Esophagus mucosa (tissue), 1 donor: ENCODE measurements around the gene DMPK. TPM values are rescaled to one million over a fixed set of nuclear protein-coding genes. Genes with fewer than 3 reads are reported as not detected.
"Not testable (repeated sequence)": the region's sequence is repeated elsewhere in the genome, so short reads cannot be mapped to it uniquely, and the experiment has no call there.

Source experiments
- ATAC-seq: fragments of 200-7000 bp; cut with Tn5 transposase; one replicate; pipeline ENCODE4 v1.9.1; 2020
- total RNA-seq: library from RNA; stranded (reverse); gene quantifications from one replicate; pipeline ENCODE4 v1.2.4, GENCODE V29; 2023
- donor health status: DM: yes; HTN: yes; CAD: no.

Gene DMPK
- total RNA-seq, 1 donor from 2014 or later = 15.5 TPM

DNA sequence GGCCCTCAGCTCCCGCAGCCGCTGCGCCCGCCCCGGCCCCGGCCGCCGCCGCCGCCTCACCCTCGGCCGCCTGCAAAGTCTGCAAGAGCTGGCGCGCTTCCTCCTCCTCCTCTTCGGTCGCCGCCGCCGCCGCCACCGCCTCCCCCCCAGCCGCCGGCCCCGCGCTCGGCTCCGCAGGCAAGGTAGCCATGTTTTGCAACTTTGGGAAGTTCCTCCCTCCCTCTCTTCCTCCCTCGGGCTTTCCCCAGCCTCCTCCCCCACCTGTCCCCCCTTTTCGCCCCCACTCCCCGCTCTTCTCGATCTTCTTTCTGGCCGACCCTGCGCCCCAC is 13.7 kb downstream of the DMPK start:
- no peak for ATAC-seq

DNA sequence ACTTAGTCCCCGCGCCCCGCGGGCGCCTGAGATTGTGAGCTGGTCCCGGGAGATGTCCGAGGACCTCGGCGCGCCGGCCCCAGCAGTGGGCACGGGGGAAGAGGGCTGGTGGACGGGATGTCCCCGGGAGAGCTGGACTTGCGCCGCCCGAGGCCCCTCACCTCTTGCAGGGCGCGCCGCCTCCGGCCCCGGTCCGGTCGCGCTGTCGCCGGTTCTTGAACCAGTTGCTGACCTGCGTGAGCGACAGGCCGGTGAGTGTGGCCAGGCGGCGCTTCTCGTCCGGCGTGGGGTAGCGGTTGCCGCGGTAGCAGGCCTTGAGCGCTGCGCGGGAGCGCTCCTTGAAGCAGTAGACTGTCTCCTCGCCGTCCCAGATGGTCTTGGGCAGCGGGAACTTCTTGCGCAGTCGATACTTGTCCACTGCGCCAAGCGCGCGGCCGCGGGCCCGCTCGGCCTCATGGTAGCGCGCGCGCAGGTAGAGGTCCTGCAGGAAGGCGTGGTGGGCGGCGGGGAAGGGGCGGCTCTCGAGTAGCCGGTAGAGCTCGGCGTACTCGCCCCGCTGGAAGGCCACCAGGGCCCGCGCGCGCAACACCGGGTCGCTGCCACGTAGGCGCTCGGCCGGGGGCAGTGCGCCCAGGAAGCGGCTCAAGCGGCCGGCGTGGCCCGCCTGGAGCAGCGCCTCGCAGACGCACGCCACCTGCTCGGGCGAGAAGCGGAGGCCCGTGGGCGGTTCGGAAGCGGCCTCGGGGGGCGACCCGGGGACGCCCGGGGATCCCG is 14.2 kb downstream of the DMPK start:
- ATAC-seq = no peak

DNA sequence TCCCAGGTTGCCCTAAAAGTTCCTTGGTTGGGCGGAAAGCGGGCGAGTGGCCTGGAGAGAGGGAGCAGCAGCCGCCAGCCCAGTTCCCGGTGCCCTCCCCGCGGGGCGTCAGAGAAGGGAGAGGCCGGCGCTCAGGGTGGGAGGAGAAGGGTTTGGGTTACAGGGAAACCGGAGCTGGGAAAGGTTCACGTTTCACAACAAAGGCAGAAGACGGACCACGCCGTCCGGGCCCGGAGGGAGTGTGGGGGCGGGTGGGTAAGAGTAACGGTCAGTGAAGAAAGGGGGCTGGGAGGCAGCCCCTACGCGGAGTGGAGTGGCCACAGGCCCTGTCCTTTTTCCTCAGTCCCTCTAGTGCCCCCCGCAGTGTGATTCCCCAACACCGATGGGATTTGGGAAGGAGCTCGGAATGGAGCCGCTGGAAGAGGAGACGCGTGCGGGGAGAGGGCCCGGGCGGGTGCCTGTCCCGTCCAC is 14.8 kb downstream of the DMPK start:
- ATAC-seq = no peak

DNA sequence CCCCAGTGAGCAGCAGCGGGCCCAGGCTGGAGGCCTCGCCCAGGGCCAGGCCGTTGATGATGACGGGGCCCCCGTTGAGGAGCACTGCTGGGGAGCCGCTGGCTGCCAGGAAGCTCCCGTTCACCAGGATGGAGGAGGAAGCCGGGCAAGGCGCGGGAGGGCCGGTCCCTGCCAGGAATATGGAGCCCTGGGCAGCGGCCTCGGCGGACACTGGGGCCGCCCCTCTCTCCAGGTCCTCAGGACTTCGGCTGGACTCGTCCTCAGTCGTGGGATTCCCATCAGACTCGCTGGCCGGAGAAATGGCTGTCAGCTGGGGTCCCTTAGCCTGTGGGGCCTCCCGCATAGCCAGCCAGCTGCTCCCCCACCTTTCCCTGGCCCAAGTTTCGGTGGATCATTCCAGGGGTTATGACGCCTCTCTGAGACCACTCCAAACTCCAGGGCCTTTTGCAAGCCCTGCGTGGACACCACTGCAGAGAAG is 15.4 kb downstream of the DMPK start:
- no peak for ATAC-seq

DNA sequence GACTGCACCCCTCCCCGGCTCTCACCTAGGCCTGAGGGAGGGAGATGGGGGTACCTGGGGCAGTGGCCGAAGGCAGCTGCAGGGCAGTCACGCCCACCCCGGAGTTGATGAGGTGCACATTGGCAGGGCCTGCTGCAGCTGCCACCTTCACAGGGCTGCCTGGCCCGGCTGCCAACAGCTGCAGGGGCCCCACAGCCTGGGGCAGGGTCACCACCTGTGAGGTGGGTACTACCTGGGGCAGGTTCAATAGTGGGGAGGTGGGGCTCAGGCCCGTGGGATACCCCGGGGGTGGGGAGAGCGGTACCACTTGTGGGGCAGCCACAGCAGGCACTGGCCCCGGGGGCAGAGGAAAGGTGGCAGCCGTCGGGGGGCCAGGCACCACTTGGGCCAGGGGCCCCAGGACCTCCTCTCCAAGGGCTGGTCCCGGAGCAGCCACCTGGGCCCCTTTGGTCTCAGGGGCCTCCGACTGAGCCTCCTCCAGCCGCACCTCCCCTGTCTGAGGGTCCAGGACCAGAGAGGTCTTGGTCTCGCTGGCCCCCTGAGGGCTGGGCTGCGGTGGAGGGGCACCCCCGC is 15.9 kb downstream of the DMPK start:
- ATAC-seq = no peak

GRCh38 chr19:45765702-45766295 is 16.5 kb downstream of the DMPK start:
- no peak for ATAC-seq

GRCh38 chr19:45764945-45765701 is 17.2 kb downstream of the DMPK start:
- ATAC-seq = no peak

- ATAC-seq = no peak
Measured at GRCh38 chr19:45764475-45764874, 17.8 kb downstream of the DMPK start.

GRCh38 chr19:45763691-45764294 is 18.5 kb downstream of the DMPK start:
- no peak for ATAC-seq

DNA sequence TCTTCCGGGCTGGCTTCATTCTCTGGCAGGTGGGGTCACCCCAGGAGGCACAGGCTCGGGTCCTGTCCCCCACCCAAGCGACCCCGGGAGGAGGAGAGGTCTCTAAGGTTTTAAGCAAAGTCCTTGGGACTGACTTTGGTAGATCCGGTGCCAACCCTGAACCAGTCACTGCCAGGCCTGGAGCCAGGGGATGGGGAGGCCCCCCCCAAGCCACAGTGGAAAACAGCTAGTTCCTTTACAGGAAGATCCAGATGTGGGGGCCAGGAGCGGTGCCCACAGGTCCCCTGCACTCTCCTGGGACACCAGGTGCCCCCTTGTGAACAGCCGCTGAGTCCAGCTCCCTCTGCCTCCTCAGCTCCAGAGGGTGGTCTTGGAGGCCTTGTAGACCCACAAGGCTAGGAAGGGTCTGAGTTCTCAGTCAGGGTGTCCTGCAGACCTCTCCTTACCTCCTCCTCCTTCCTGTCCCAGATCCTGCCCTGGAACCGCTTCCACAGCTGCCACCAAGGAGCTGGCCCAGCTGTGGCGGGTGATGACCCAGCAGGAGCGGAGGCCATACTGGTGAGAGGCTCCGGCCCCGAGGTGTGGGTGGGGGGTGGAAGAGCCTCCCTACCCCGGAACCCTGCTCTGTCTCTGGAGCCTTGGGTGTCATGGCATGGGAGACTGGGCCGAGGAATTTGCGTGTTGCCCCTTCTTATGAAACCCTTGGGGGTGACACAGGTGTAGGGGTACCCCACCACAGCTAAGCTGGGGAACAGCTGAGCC is 19.2 kb downstream of the DMPK start:
- no peak for ATAC-seq

GRCh38 chr19:45761714-45762113 is 20.6 kb downstream of the DMPK start:
- no peak for ATAC-seq

GRCh38 chr19:45758921-45759320 is 23.4 kb downstream of the DMPK start:
- ATAC-seq = no peak

- no peak for ATAC-seq
Measured at GRCh38 chr19:45757695-45758094, 24.6 kb downstream of the DMPK start.

DNA sequence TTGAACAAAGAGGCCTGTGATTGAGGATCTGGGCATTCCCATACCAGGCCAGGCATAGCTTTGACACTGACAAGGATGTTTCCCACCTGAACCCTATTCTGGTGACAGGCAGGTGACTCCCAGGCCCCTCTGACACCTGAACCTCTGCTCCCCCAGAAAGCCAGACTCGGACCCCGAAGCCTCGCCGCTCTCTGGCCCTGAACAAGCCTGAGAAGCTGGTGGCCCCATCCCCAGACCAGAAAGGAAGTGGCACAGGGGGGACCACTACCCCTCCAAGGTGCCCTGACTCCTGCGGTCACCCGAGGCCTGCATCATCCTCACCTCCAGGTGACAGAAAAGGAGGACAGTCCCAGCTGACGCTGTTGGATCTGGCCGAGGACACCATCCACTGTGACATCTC is 28.0 kb downstream of the DMPK start:
- no peak for ATAC-seq

- no peak for ATAC-seq
Measured at GRCh38 chr19:45753548-45753947, 28.7 kb downstream of the DMPK start.

- peak; percentile 93 for ATAC-seq
Measured at GRCh38 chr19:45752639-45753038, 29.7 kb downstream of the DMPK start.

DNA sequence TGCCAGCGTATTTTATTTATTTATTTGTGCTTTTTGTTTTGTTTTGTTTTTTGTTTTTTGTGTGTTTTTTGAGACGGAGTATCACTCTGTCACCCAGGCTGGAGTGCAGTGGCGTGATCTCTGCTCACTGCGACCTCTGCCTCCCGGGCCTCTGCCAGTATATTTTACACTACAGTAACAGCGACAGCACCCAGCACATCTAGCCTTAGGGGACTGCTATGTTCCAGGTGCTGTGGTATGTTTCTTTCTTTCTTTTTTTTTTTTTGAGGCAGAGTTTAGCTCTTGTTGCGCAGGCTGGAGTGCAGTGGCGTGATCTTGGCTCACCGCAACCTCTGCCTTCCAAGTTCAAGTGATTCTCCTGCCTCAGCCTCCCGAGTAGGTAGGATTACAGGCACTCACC is 30.8 kb downstream of the DMPK start:
- not testable (repeated sequence) for ATAC-seq

DNA sequence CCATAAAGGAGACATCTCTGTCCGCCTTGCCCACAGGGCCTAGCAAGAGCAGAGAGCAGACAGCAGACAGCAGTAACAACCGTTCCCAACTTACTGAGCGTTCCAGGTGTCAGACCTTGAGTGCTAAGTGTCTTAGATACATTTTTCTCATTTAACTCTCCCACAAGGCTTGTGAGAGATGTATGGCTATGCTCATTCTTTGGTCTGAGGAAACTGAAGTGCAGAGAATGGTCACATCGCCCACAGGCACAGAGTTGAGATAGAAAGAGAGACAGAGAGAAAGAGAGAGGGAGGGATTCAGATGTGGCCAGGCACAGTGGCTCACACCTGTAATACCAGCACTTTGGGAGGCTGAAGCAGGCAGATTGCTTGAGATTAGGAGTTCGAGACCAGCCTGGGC is 34.8 kb downstream of the DMPK start:
- no peak for ATAC-seq

GRCh38 chr19:45746866-45747265 is 35.4 kb downstream of the DMPK start:
- no peak for ATAC-seq

GRCh38 chr19:45745606-45746005 is 36.7 kb downstream of the DMPK start:
- no peak for ATAC-seq

DNA sequence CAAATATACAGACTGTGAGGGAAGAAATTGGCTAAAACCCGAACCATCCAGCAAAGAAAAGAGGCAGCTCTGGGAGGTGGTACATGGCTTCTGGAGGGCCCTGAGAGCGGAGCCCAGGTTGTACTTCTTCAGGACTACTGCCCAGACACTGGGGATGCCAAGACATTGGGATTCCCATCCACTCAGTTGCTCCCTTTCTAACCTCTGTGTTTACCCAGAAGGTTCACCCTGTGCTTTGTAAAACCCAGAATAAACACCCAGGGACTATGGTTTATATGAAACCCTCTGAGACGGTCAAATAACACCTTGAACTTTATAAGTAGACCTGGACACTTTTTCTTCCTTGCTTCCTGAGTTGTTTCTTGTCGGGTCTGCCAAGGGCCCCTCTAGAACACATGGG is 39.3 kb downstream of the DMPK start:
- ATAC-seq = no peak
